GM21390 (cell line): ENCODE measurements around the gene RAB35.

Experiments
- ATAC-seq: cut with Tn5 transposase; IDR thresholded peaks from one replicate; pipeline ENCODE4 v1.9.1; 2021; ENCODE audit not compliant: unreplicated experiment

The RAB35 gene

GRCh38 chr12:120116441-120116791 is at the start of gene RAB35:
Gene RAB35, minus strand, starts transcription at chr12:120116753. Its CDS starts 103 bp downstream, at chr12:120116650.
- peak; percentile 1 for ATAC-seq

- no peak for ATAC-seq
Observed at GRCh38 chr12:120164293-120164692, 47.7 kb upstream of the RAB35 start.

GRCh38 chr12:120162763-120163162 is 46.2 kb upstream of the RAB35 start:
- ATAC-seq, result no peak

- ATAC-seq, result no peak
Observed at GRCh38 chr12:120161852-120162251, 45.3 kb upstream of the RAB35 start.

GRCh38 chr12:120159509-120160237 is 43.1 kb upstream of the RAB35 start:
- no peak for ATAC-seq

- ATAC-seq, result no peak
Observed at GRCh38 chr12:120158351-120158750, 41.8 kb upstream of the RAB35 start.

- ATAC-seq, result no peak
Observed at GRCh38 chr12:120157678-120158077, 41.1 kb upstream of the RAB35 start.

- ATAC-seq, result no peak
Observed at GRCh38 chr12:120156315-120157259, 40.0 kb upstream of the RAB35 start.

GRCh38 chr12:120155072-120155471 is 38.5 kb upstream of the RAB35 start:
- no peak for ATAC-seq

GRCh38 chr12:120150919-120151525 is 34.5 kb upstream of the RAB35 start:
- no peak for ATAC-seq

- no peak for ATAC-seq
Observed at GRCh38 chr12:120148011-120148410, 31.5 kb upstream of the RAB35 start.

- ATAC-seq, result no peak
Observed at GRCh38 chr12:120145164-120145563, 28.6 kb upstream of the RAB35 start.

GRCh38 chr12:120144215-120144614 is 27.7 kb upstream of the RAB35 start:
- no peak for ATAC-seq

GRCh38 chr12:120142231-120142877 is 25.8 kb upstream of the RAB35 start:
- no peak for ATAC-seq

- no peak for ATAC-seq
Observed at GRCh38 chr12:120141336-120141735, 24.8 kb upstream of the RAB35 start.

- no peak for ATAC-seq
Observed at GRCh38 chr12:120140603-120141002, 24.1 kb upstream of the RAB35 start.

- ATAC-seq, result no peak
Observed at GRCh38 chr12:120139958-120140357, 23.4 kb upstream of the RAB35 start.

- no peak for ATAC-seq
Observed at GRCh38 chr12:120138366-120138765, 21.8 kb upstream of the RAB35 start.

GRCh38 chr12:120137833-120138232 is 21.3 kb upstream of the RAB35 start:
- no peak for ATAC-seq

GRCh38 chr12:120136093-120136770 is 19.7 kb upstream of the RAB35 start:
- no peak for ATAC-seq
